ENCODE measurements around the gene GJA4. TPM values are rescaled to one million over a fixed set of nuclear protein-coding genes. Genes with fewer than 3 reads are reported as not detected.

The GJA4 gene
- total and polyA plus RNA-seq, 2 donors (not counting 1 experiment from before 2014, with no cell fraction given), result not detected

GRCh38 chr1:34785875-34786470 is 6.8 kb upstream of the GJA4 start:
- intact Hi-C loops (cut with micrococcal nuclease), result loop anchor here (1.0 to 2.0 kb wide), 2 partner anchors 66 to 81 kb away; no protein-coding TSS in a partner anchor
- Histone ChIP-seq H3K27ac (ENCODE audit: low read length in 2 of 2) (no peak overlapping the region), H2AFZ (ENCODE audit: insufficient read depth, low read depth, low read length, poor library complexity, severe bottlenecking) (no peak overlapping the region), H3K9me3 (ENCODE audit: control extremely low read depth in 1 of 3, control insufficient read depth in 2 of 3, insufficient read depth in 1 of 3, low read length in 2 of 3) (no peaks in the 10 kb centered on the region), H3K4me2 (replicated peaks; ENCODE audit: low read depth, low read length, poor library complexity, severe bottlenecking) (no peak overlapping the region), H3K4me1 (ENCODE audit: control insufficient read depth in 2 of 2, insufficient read depth in 2 of 2, low read length in 2 of 2) (peaks cover 2 to 12% of the 10 kb centered on the region in 2 donors), H4K20me1 (ENCODE audit: control insufficient read depth, insufficient read depth, low read length, poor library complexity, severe bottlenecking) (no peaks in the 10 kb centered on the region), H3K4me3 (ENCODE audit: control extremely low read depth in 1 of 5, extremely low read depth in 1 of 5, insufficient read depth in 1 of 5, low read depth in 2 of 5, low read length in 4 of 5) (no peak overlapping the region), H3K27me3 (replicated peaks in 1 of 4; ENCODE audit: control extremely low read depth in 1 of 4, control insufficient read depth in 3 of 4, insufficient read depth in 4 of 4, low read length in 3 of 4) (peaks cover 0 to 32% (median 10%) of the 10 kb centered on the region in 4 experiments), H3K36me3 (replicated peaks in 1 of 2; ENCODE audit: control extremely low read depth in 1 of 2, control insufficient read depth in 1 of 2, extremely low read depth in 1 of 2, insufficient read depth in 2 of 2, low read length in 1 of 2) (no peaks in the 10 kb centered on the region), H3K9ac (ENCODE audit: low read length) (no peak overlapping the region), H3K79me2 (ENCODE audit: control insufficient read depth, insufficient read depth, low read length) (no peaks in the 10 kb centered on the region)
- Mint-ChIP-seq H3K27me3 (peaks cover 38% of the 10 kb centered on the region), H3K9me3 (ENCODE audit: insufficient read depth) (no peaks in the 10 kb centered on the region), H3K4me1 (peaks cover 13% of the 10 kb centered on the region), H3K27ac (no peak overlapping the region), H3K4me3 (no peak overlapping the region)
- ChIA-PET CTCF (interaction anchor here (0.6 to 1.6 kb wide), 2 partner anchors 81 to 643 kb away, joined by 3 to 7 read pairs; no protein-coding TSS in a partner anchor), POLR2A (no interaction called here)
- DNase-seq (no peak), ATAC-seq (ENCODE audit: low read depth) (no peak)
- 63% methylated on average over 3 of the region's 4 CpGs for WGBS (ENCODE audit: insufficient coverage)
- TF ChIP-seq CTCF (IDR thresholded peaks at IDR 0.05) (no peak), EZH2 (IDR thresholded peaks at IDR 0.05; ENCODE audit: borderline replicate concordance, insufficient read depth, low read depth, low read length, poor library complexity, severe bottlenecking) (no peak)

Measured in B cell (primary cell).